ENCODE data around the gene MED14. TPM values are rescaled to one million over a fixed set of nuclear protein-coding genes. Genes with fewer than 3 reads are reported as not detected.
A peak's percentile ranks its signal among the peaks of the same experiment; 100 is the strongest.

MED14 gene
- total RNA-seq, 1 donor from 2014 or later: 48.2 TPM

- no peak overlapping the region for H3K4me3 Mint-ChIP-seq
- no peaks in the 10 kb centered on the region for H3K27me3 Mint-ChIP-seq
- peak overlapping the region; percentile 45 for H3K27ac Mint-ChIP-seq
- H3K36me3 Mint-ChIP-seq (ENCODE audit: low read depth): peaks cover 49% of the 10 kb centered on the region
- H3K4me1 Mint-ChIP-seq: peaks cover 12% of the 10 kb centered on the region
- H3K9me3 Mint-ChIP-seq: no peaks in the 10 kb centered on the region
- DNase-seq: no peak
- intact Hi-C loops (cut with micrococcal nuclease): no loop called here
Observed at GRCh38 chrX:40632199-40632598, 103.1 kb downstream of the MED14 start.

- Mint-ChIP-seq H3K27ac (no peak overlapping the region), H3K4me3 (no peak overlapping the region), H3K9me3 (no peaks in the 10 kb centered on the region), H3K36me3 (ENCODE audit: low read depth) (peaks cover 26% of the 10 kb centered on the region), H3K4me1 (peaks cover 6% of the 10 kb centered on the region), H3K27me3 (no peaks in the 10 kb centered on the region)
- intact Hi-C loops (cut with micrococcal nuclease): no loop called here
- DNase-seq: no peak
Observed at GRCh38 chrX:40628506-40628905, 106.8 kb downstream of the MED14 start.

- H3K9me3 Mint-ChIP-seq: no peaks in the 10 kb centered on the region
- no peaks in the 10 kb centered on the region for H3K27me3 Mint-ChIP-seq
- DNase-seq: no peak
- intact Hi-C loops (cut with micrococcal nuclease): no loop called here
- H3K36me3 Mint-ChIP-seq (ENCODE audit: low read depth): peaks cover 11% of the 10 kb centered on the region
- no peak overlapping the region for H3K4me3 Mint-ChIP-seq
- H3K4me1 Mint-ChIP-seq: no peaks in the 10 kb centered on the region
- no peak overlapping the region for H3K27ac Mint-ChIP-seq
Observed at GRCh38 chrX:40625294-40625693, 110.0 kb downstream of the MED14 start.

- Mint-ChIP-seq H3K4me1 (no peaks in the 10 kb centered on the region), H3K9me3 (no peaks in the 10 kb centered on the region), H3K27ac (no peak overlapping the region), H3K4me3 (no peak overlapping the region), H3K27me3 (no peaks in the 10 kb centered on the region), H3K36me3 (ENCODE audit: low read depth) (peaks cover 10% of the 10 kb centered on the region)
- DNase-seq: no peak
- intact Hi-C loops (cut with micrococcal nuclease): no loop called here
Observed at GRCh38 chrX:40623665-40624064, 111.7 kb downstream of the MED14 start.

DNA sequence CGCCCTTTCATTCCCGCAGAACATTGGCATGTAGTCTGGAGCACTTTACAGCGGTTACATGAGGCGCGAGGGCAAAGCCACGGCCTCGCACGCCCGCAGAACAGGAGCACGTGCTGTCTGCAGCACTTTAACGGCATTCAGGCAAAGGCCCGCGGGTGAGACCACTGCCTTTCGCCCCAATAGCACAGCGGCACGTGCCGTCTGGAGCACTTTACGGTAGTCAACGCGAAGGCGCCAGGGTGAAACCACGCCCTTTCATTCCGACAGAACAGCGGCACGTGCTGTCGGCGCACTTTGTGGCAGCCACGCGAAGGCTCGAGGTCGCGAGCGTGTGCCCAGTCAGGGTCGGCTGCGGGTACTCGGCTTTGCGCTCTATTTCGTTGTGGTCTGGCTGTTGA lies 112.2 kb downstream of the MED14 start, which contains the start of gene MPC1L:
TSS of gene MPC1L (plus strand) at position 290 of the 398 bp plus-strand sequence. CDS start 138 bp downstream, outside the sequence.
- no peak for DNase-seq
- peaks cover 8% of the 10 kb centered on the region for H3K36me3 Mint-ChIP-seq (ENCODE audit: low read depth)
- no peaks in the 10 kb centered on the region for H3K27me3 Mint-ChIP-seq
- intact Hi-C loops (cut with micrococcal nuclease): no loop called here
- H3K9me3 Mint-ChIP-seq: no peaks in the 10 kb centered on the region
- no peaks in the 10 kb centered on the region for H3K4me1 Mint-ChIP-seq
- no peak within 1 kb of the TSS for H3K27ac Mint-ChIP-seq
- no peak within 1 kb of the TSS for H3K4me3 Mint-ChIP-seq

DNA sequence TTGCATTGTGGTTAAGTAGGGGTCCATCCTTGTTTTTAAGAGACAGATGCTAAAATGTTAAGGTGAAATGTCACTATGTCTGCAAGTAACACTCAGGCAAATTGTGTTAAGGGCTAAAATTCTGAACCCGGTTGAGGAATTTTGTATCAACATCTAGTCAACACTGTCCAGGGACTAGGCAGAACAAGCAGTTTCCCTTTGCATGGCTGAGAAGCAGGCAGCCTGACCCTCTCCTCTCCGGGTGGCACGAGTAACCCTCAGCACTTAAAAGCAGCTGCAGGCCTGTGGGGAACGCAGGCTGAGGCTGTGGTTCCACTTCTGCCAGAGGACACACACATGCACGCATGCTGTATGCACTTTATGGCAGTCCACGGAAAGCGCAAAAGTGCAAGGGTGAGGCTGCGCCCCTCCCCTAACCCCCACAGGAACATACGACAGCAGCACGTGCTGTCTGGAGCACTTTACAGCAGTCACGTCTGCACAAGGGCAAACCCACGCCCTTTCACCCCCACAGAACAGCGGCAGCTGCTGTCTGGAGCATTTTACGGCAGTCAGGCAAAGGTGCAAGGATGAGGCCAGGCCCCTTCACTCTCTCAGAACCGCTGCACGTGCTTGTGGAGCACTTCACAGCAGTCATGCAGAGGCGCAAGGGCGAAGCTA lies 112.7 kb downstream of the MED14 start:
- Mint-ChIP-seq H3K27me3 (no peaks in the 10 kb centered on the region), H3K4me3 (no peak overlapping the region), H3K9me3 (no peaks in the 10 kb centered on the region), H3K36me3 (ENCODE audit: low read depth) (peaks cover 5% of the 10 kb centered on the region), H3K4me1 (no peaks in the 10 kb centered on the region), H3K27ac (no peak overlapping the region)
- DNase-seq: no peak
- intact Hi-C loops (cut with micrococcal nuclease): no loop called here

GRCh38 chrX:40617566-40617965 lies 117.8 kb downstream of the MED14 start:
- H3K9me3 Mint-ChIP-seq: no peaks in the 10 kb centered on the region
- intact Hi-C loops (cut with micrococcal nuclease): no loop called here
- no peak overlapping the region for H3K27ac Mint-ChIP-seq
- H3K4me1 Mint-ChIP-seq: no peaks in the 10 kb centered on the region
- DNase-seq: no peak
- no peaks in the 10 kb centered on the region for H3K36me3 Mint-ChIP-seq (ENCODE audit: low read depth)
- no peak overlapping the region for H3K4me3 Mint-ChIP-seq
- H3K27me3 Mint-ChIP-seq: no peaks in the 10 kb centered on the region

DNA sequence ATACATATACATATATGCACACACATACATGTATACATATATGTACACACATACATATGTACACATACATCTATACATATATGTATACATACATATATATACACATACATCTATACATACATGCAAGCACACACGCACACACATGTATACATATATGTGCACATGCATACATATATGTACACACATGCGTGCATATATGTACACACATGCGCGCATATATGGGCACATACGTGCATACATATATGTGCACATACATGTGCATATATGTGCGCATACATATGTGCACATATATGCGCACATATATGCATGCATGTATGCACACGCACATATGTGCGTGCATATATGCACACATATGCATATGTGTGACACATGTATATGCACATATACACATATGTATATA lies 119.4 kb downstream of the MED14 start:
- intact Hi-C loops (cut with micrococcal nuclease): no loop called here
- no peak overlapping the region for H3K27ac Mint-ChIP-seq
- no peaks in the 10 kb centered on the region for H3K9me3 Mint-ChIP-seq
- no peak for DNase-seq
- H3K4me3 Mint-ChIP-seq: no peak overlapping the region
- H3K36me3 Mint-ChIP-seq (ENCODE audit: low read depth): no peaks in the 10 kb centered on the region
- no peaks in the 10 kb centered on the region for H3K27me3 Mint-ChIP-seq
- H3K4me1 Mint-ChIP-seq: no peaks in the 10 kb centered on the region

- Mint-ChIP-seq H3K36me3 (ENCODE audit: low read depth) (no peaks in the 10 kb centered on the region), H3K27me3 (no peaks in the 10 kb centered on the region), H3K27ac (no peak overlapping the region), H3K4me1 (no peaks in the 10 kb centered on the region), H3K9me3 (no peaks in the 10 kb centered on the region), H3K4me3 (no peak overlapping the region)
- DNase-seq: no peak
- intact Hi-C loops (cut with micrococcal nuclease): no loop called here
Observed at GRCh38 chrX:40612511-40612910, 122.8 kb downstream of the MED14 start.

- Mint-ChIP-seq H3K9me3 (no peaks in the 10 kb centered on the region), H3K36me3 (ENCODE audit: low read depth) (peaks cover 3% of the 10 kb centered on the region), H3K4me3 (no peak overlapping the region), H3K27me3 (no peaks in the 10 kb centered on the region), H3K4me1 (no peaks in the 10 kb centered on the region), H3K27ac (no peak overlapping the region)
- no peak for DNase-seq
- intact Hi-C loops (cut with micrococcal nuclease): no loop called here
Observed at GRCh38 chrX:40607381-40607780, 128.0 kb downstream of the MED14 start.

DNA sequence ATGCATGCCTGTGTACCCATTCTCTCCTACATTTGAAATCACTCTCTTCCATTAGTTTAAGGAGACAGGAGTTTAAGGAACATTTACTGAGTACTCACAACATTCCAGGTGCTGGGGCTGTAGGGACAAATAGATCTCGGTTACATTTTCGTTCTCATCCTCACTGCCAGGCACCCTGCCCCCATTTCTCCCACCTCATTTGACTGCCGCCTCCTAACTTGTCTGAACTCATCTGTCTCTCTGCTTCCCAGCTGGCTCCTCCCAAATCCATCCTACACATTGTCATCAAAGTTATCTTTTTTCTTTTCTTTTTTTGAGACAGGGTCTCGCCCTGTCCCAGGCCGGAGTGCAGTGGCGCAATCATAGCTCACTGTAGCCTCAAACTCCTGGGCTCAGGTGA lies 131.9 kb downstream of the MED14 start:
- peaks cover 21% of the 10 kb centered on the region for H3K36me3 Mint-ChIP-seq (ENCODE audit: low read depth)
- H3K4me1 Mint-ChIP-seq: no peaks in the 10 kb centered on the region
- no peaks in the 10 kb centered on the region for H3K9me3 Mint-ChIP-seq
- no peak overlapping the region for H3K4me3 Mint-ChIP-seq
- intact Hi-C loops (cut with micrococcal nuclease): no loop called here
- H3K27ac Mint-ChIP-seq: no peak overlapping the region
- no peak for DNase-seq
- no peaks in the 10 kb centered on the region for H3K27me3 Mint-ChIP-seq

Other genes starting within 250 kb of the MED14 start
- 66.5 and 68.7 TPM in 2 replicates for gene ATP6AP2, start 154.6 kb downstream of the MED14 start, total RNA-seq
- not detected in 2 replicates for gene MPC1L, start 112.1 kb downstream of the MED14 start, total RNA-seq
- 16.6 and 16.8 TPM in 2 replicates for gene CXorf38, start 88.0 kb downstream of the MED14 start, total RNA-seq

Measured in activated CD4-positive, alpha-beta T cell treated with anti-CD3 and anti-CD28 coated beads, Interleukin-2, amount 10 ng/mL, durations not matched to agents 24 days and 14 days (primary cell).